Spinal cord (tissue), 10 donors: ENCODE data around the gene MYH9. TPM values are rescaled to one million over a fixed set of nuclear protein-coding genes. Genes with fewer than 3 reads are reported as not detected.

Experiments used
- DNase-seq, 6 donors: peaks; one replicate each; pipeline versions ENCODE4 v3.0.0 to v3.0.0-alpha.2; 2013 to 2015; ENCODE audit warnings: low spot score in 6 of 6, low read depth in 4 of 6
- H3K27ac ChIP-seq: one replicate; pipeline ENCODE4 v1.5.1; 2013; ENCODE audit warnings: low read depth, low read length, control low read depth
- H3K27me3 ChIP-seq: one replicate; pipeline ENCODE4 v1.6.1; 2013; ENCODE audit warnings: low read length; ENCODE audit not compliant: control insufficient read depth, insufficient read depth
- H3K36me3 ChIP-seq: one replicate; pipeline ENCODE4 v1.6.1; 2013; ENCODE audit warnings: low read length; ENCODE audit not compliant: control insufficient read depth, insufficient read depth
- H3K4me1 ChIP-seq: one replicate; pipeline ENCODE4 v1.6.1; 2013; ENCODE audit warnings: low read length; ENCODE audit not compliant: control insufficient read depth, insufficient read depth
- H3K4me3 ChIP-seq: one replicate; pipeline ENCODE4 v1.5.1; 2013; ENCODE audit warnings: low read depth, low read length, control low read depth
- H3K9me3 ChIP-seq: one replicate; pipeline ENCODE4 v1.6.1; 2013; ENCODE audit warnings: low read length; ENCODE audit not compliant: control insufficient read depth, insufficient read depth
- WGBS: methylation state at CpG from one replicate; pipeline ENCODE4 v1.1.5; 2013; ENCODE audit warnings: missing lambda C conversion rate; ENCODE audit not compliant: insufficient coverage; 5-methylcytosine and 5-hydroxymethylcytosine counted together
- polyA plus RNA-seq, 2 donors: library from polyadenylated mRNA; unstranded; fragments of 120-200 nt; gene quantifications; one replicate each; pipeline ENCODE4 v1.2.1, GENCODE V29; 2013; ENCODE audit not compliant: insufficient read length in 2 of 2
- total RNA-seq, 2 donors: library from RNA; depleted of rRNA in 1 of 2; stranded (reverse); fragments of 120-200 nt in 1 of 2; fragments of >200 nt in 1 of 2; gene quantifications; one replicate each; pipeline versions ENCODE4 v1.2.3 to v1.2.4, GENCODE V29; 2013 to 2014
- donor health status: healthy.

MYH9 gene
- total and polyA plus RNA-seq, 4 donors, result 78.7 to 122 (median 88.2) TPM

DNA sequence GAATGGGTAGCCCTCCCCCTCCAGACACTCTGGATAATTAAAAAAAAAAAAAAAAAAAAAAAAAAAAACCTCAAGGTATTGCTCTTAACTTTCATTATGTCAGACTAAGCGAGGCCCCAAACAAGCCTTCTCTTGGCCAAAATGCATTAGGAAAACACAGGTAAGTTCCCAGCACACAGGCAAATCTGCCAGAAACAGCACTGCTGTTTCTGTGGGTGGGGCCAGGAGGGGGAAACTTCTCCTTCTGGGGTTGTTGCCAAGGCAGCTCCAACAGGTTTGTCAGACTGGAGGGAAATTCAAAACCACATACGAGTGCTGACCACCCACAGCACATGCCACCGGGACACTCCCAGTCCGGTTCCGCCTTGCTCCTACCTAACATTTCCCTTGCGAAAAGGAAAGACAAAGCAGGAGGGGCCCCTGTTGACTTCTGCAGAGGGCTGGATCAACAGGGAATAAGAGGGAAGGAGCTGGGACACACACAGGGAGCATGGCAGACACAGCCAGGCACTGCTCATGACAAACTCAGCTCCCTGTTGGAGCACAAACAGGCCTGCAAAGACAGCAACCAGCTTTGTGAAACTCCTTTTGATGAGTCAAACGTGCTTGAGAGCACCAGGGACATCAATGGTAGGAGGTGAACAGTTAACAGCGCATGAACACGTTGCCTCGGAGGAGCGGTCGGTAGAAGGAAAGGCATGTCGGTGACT lies 55.0 kb downstream of the MYH9 start:
- WGBS, result 65% methylated on average over 7 of the region's 13 CpGs
- H3K9me3 ChIP-seq, result no peaks in the 10 kb centered on the region
- no peak for DNase-seq
- H3K4me3 ChIP-seq, result no peak overlapping the region
- H3K27ac ChIP-seq, result peak overlapping the region; percentile 88
- peaks cover 43% of the 10 kb centered on the region for H3K36me3 ChIP-seq
- peaks cover 85% of the 10 kb centered on the region for H3K4me1 ChIP-seq
- no peaks in the 10 kb centered on the region for H3K27me3 ChIP-seq

DNA sequence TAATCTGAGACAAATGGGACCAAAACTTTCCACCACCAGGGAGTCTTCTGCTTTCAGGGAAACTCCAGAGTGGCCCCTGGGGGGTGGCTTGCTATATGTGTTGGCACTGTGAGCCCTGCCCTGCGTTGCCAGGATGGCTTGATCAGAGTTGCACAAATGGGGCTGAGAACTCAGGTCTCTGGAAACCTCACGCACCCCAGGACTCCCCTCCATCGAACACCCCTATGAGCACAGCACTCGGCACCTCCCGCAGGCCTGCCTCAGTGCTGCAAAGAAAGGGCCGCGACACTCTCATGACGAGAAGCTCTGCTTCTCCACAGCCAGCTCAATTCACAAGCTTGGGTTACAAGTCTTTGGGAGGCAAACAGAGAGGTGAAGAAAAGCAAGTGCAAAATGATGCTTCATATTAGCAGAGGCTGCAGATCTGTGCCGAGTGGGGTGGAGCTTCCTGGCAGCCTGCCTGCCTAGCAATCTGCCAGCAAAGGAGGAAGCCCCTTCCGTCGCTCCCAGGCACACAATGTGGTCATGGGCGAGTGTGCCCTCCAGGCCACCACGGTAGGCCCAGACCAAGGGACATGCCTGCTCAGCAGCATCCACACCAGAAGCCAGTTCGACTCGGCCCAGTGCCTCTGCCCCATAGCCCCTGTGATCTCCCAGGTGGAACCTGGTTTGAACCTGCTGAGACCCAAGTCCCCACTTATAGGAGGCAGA lies 55.7 kb downstream of the MYH9 start:
- Histone ChIP-seq H3K4me3 (no peak overlapping the region), H3K27me3 (no peaks in the 10 kb centered on the region), H3K36me3 (peaks cover 48% of the 10 kb centered on the region), H3K27ac (peak overlapping the region; percentile 88), H3K4me1 (peaks cover 87% of the 10 kb centered on the region), H3K9me3 (no peaks in the 10 kb centered on the region)
- DNase-seq, result peak in 2 of 6 donors; percentile 64 to 80
- 61% methylated on average over 11 of the region's 15 CpGs for WGBS

DNA sequence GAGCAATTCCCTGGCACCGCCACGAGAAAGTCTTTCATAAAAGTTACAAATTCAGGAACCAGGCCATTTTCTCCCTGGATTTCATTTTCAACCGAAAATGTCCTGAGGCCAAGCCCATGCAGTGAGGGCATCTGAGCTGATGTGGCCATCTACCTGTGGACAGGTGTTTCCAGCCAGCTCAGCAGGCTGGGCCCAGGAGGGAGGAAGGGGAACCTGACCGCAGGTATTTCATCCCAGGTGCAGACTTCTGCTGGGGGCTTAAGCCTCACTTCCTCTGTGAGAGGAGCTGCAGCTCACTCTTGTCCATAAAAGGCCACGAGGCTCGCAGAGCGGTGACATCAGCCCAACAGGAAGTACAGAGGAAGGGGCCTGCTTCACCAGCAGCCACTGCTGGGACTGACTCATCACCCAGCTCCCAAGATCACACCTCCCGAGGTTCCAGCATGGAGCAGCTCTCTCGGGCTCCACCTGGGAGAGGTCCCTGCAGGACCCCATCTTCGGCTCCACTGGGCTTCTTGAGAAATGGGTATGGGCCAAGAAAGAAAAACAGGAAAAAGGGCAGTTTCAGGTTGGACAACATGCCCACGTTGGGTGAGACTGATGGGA lies 56.4 kb downstream of the MYH9 start:
- no peak for DNase-seq
- Histone ChIP-seq H3K36me3 (peaks cover 49% of the 10 kb centered on the region), H3K9me3 (no peaks in the 10 kb centered on the region), H3K4me1 (peaks cover 80% of the 10 kb centered on the region), H3K4me3 (no peak overlapping the region), H3K27me3 (no peaks in the 10 kb centered on the region), H3K27ac (peak overlapping the region; percentile 88)
- WGBS, result 75% methylated on average over 8 of the region's 11 CpGs

DNA sequence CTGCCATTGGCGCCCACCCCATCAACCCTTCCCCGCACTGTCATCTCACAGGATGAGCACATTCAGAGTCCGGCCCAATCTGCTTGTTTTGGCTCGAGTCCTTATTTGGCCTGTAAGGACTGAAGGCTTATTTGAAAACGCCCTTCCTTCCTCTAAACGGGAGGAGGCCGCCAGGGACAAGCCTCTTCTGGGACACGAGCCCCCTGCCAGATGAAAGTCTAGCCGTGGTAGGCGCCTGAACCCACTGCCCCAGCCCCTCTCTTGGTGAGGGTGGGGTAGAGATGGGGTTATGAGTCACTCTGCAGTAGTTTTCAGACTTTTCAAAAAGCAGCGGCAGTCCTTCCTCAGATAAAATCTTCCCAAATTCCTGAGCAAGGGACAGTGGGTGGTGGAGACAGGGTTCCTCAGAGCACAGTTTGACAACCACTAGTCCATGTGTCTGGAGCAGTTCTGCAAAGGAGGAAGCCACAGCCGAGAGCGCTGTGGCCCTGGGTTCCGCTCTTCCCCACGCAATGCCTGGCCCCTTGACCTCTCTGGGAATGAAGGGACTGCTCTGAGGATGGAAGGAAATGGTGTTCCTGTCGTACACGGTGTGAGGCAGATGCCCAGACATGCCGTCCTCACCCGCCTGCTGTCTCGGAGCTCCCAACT lies 57.0 kb downstream of the MYH9 start:
- no peaks in the 10 kb centered on the region for H3K27me3 ChIP-seq
- no peak overlapping the region for H3K4me3 ChIP-seq
- peaks cover 74% of the 10 kb centered on the region for H3K4me1 ChIP-seq
- H3K27ac ChIP-seq, result peak overlapping the region; percentile 88
- DNase-seq, result peak in 1 of 6 donors; percentile 73
- peaks cover 52% of the 10 kb centered on the region for H3K36me3 ChIP-seq
- WGBS, result 70% methylated on average over 11 of the region's 20 CpGs
- H3K9me3 ChIP-seq, result no peaks in the 10 kb centered on the region

DNA sequence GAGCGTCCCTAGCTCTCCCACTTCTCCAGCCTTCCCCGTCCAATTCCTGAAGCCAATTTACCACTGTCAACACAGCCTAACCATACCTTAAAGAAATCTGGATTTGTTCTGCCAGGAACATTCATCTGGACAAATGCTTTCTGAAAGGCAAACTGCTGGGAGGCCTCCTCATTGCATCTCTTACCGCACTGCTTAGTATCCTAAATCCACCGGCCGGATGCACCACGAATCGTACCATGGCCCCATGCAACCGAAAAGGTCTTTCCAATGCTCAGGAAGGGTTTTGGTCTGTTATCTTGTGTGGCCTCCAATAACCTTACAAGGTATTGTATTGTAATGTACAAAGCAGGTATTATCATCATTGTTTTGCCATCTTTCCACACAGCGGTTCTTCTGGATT lies 57.6 kb downstream of the MYH9 start:
- H3K4me3 ChIP-seq, result no peak overlapping the region
- H3K27me3 ChIP-seq, result no peaks in the 10 kb centered on the region
- no peaks in the 10 kb centered on the region for H3K9me3 ChIP-seq
- DNase-seq, result no peak
- peak overlapping the region; percentile 88 for H3K27ac ChIP-seq
- H3K4me1 ChIP-seq, result peaks cover 68% of the 10 kb centered on the region
- WGBS, result 91% methylated on average over 3 of the region's 9 CpGs
- H3K36me3 ChIP-seq, result peaks cover 56% of the 10 kb centered on the region

DNA sequence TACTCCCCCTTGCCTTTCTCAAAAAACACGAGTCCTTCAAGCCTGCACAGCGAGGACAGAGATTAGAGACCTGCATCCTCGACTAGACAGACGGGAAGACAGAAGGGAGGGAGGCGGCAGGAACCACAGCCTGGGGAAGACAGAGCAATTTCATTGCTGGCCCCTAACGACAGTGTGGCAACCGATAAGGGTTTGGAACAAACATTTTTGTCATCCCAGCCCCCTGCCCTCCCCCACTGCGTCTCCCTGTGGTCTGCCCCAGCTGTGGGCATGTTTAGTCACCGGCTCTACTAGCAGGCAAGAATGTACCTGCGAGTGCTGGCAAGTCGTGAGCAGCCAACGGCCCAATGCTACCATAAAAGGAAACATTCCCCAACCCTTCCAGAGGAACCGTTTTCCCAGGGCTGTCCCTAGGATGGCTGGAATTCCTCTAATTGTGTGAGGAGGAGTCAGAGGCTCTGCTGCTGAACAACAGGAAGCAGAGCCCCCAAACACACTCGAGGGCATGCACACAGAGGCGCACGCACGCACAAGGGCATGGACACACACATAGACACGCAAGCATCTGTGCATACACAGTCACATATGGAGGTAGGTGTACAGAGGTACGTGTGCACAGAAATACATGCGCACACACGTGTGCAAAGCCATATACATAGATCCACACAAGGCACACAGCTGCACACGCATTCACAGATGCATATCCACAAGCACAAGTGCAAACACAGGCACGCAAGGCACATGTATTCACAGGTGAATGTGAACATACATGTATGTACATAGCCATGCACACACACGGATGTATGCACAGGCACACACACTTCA lies 58.3 kb downstream of the MYH9 start:
- H3K27ac ChIP-seq, result peak overlapping the region; percentile 88
- peaks cover 64% of the 10 kb centered on the region for H3K4me1 ChIP-seq
- H3K36me3 ChIP-seq, result peaks cover 54% of the 10 kb centered on the region
- no peak overlapping the region for H3K4me3 ChIP-seq
- DNase-seq, result peak in 1 of 6 donors; percentile 82
- no peaks in the 10 kb centered on the region for H3K9me3 ChIP-seq
- H3K27me3 ChIP-seq, result no peaks in the 10 kb centered on the region
- 48% methylated on average over 15 of the region's 24 CpGs for WGBS

DNA sequence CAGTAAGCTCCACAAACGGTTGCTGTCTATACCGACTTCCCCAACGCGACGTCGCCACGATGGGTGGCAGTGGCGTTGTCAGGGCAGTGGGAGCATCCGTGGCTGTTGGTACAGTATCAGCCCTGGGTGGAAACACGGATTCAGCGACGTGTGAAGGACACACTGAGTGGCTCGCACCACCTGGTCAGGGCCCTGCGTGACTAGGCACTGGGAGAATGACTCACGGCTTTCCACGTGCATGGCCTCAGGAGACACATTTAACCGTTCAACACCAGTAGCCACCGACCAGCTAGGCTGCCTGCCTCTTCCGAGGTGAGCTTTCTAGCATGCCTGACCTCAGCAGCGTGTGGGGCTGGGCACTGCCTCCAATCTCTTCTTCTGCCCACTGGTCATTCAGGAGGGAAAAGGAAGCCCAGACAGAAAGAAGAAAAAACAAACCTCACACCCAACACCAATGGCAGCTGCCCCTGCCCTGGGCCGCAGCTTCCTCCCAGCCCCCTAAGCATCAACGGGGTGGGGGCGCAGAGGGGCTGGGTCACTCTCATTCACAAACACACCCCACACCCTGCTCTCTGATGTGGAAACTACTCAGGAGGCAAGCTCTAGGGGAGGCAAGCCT lies 59.0 kb downstream of the MYH9 start:
- H3K27me3 ChIP-seq, result no peaks in the 10 kb centered on the region
- H3K4me1 ChIP-seq, result peaks cover 64% of the 10 kb centered on the region
- H3K36me3 ChIP-seq, result peaks cover 56% of the 10 kb centered on the region
- peak in 1 of 6 donors; percentile 35 for DNase-seq
- no peaks in the 10 kb centered on the region for H3K9me3 ChIP-seq
- WGBS, result 67% methylated on average over 23 of the region's 23 CpGs
- H3K4me3 ChIP-seq, result no peak overlapping the region
- H3K27ac ChIP-seq, result peak overlapping the region; percentile 88

DNA sequence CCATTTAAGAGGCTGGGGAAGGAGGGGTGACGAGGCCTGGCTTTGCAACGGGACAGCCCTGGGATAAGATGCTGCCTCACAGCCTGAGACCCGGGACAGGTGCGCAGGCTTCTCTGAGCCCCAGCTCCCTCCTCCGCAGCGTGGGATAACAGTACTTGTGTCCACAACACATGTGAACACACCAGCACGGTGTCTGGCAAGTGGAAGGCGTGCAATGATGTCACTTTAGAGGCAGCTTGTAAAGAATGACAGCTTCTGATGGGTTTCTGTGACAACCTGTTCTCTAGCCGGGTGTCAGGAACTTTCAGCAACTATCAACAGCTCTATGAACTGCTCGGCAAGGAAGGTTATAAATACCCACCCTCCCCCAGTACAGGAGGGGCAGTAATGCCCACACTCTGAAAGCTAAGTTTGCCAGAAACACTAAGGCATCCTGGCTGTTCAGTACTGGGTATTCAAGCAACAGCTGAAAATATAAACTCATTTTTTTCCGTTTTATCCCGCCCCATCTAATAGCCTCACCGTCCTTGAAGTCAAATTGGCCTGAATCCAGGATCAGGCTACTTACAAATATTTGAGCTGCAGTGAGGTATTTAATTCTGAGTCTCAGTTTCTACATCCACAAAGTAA lies 59.7 kb downstream of the MYH9 start:
- H3K36me3 ChIP-seq, result peaks cover 63% of the 10 kb centered on the region
- no peaks in the 10 kb centered on the region for H3K9me3 ChIP-seq
- peaks cover 69% of the 10 kb centered on the region for H3K4me1 ChIP-seq
- no peaks in the 10 kb centered on the region for H3K27me3 ChIP-seq
- no peak overlapping the region for H3K4me3 ChIP-seq
- DNase-seq, result peak in 1 of 6 donors; percentile 43
- H3K27ac ChIP-seq, result peak overlapping the region; percentile 88
- WGBS, result 77% methylated on average over 6 of the region's 13 CpGs
